Muscle layer of colon (tissue), 2 donors: ENCODE results near the gene PLAGL1.
"Not testable (repeated sequence)": the region's sequence is repeated elsewhere in the genome, so short reads cannot be mapped to it uniquely, and the experiment has no call there.

ENCODE experiments used
- H3K27ac ChIP-seq: one replicate; pipeline ENCODE4 v1.7.0; 2013; ENCODE audit warnings: low read depth, mild to moderate bottlenecking, low read length, moderate library complexity
- H3K27me3 ChIP-seq, 2 donors: one replicate each; pipeline ENCODE4 v1.7.0; 2013; ENCODE audit warnings: low read length in 2 of 2, mild to moderate bottlenecking in 2 of 2; ENCODE audit not compliant: insufficient read depth in 2 of 2, control insufficient read depth in 1 of 2
- H3K36me3 ChIP-seq: one replicate; pipeline ENCODE4 v1.7.0; 2013; ENCODE audit warnings: mild to moderate bottlenecking, low read length; ENCODE audit not compliant: insufficient read depth
- H3K4me1 ChIP-seq: one replicate; pipeline ENCODE4 v1.7.0; 2013; ENCODE audit warnings: mild to moderate bottlenecking, low read length; ENCODE audit not compliant: insufficient read depth
- H3K4me3 ChIP-seq, 2 donors: one replicate each; pipeline ENCODE4 v1.7.0; 2013; ENCODE audit warnings: low read length in 2 of 2, low read depth in 1 of 2, mild to moderate bottlenecking in 1 of 2, moderate library complexity in 1 of 2
- H3K9ac ChIP-seq: one replicate; pipeline ENCODE4 v1.7.0; 2013; ENCODE audit warnings: low read length
- H3K9me3 ChIP-seq: one replicate; pipeline ENCODE4 v1.7.0; 2013; ENCODE audit warnings: mild to moderate bottlenecking, low read length
- donor health status: abdominal sarcoma.
- donor health status: Adenocarcinoma of cecum.

The PLAGL1 gene

GRCh38 chr6:144033816-144034735, 26.0 kb upstream of the PLAGL1 start:
- Histone ChIP-seq H3K9me3 (no peaks in the 10 kb centered on the region), H3K36me3 (no peaks in the 10 kb centered on the region), H3K27me3 (no peaks in the 10 kb centered on the region), H3K4me1 (no peaks in the 10 kb centered on the region), H3K4me3 (no peak overlapping the region), H3K27ac (no peak overlapping the region), H3K9ac (no peak overlapping the region)

GRCh38 chr6:144029452-144029851, 21.4 kb upstream of the PLAGL1 start:
- no peaks in the 10 kb centered on the region for H3K9me3 ChIP-seq
- no peaks in the 10 kb centered on the region for H3K4me1 ChIP-seq
- no peaks in the 10 kb centered on the region for H3K36me3 ChIP-seq
- no peak overlapping the region for H3K27ac ChIP-seq
- H3K27me3 ChIP-seq = no peaks in the 10 kb centered on the region
- no peak overlapping the region for H3K4me3 ChIP-seq
- H3K9ac ChIP-seq = no peak overlapping the region

GRCh38 chr6:144027932-144028587, 20.0 kb upstream of the PLAGL1 start:
- H3K4me1 ChIP-seq = no peaks in the 10 kb centered on the region
- H3K27ac ChIP-seq = no peak overlapping the region
- no peaks in the 10 kb centered on the region for H3K9me3 ChIP-seq
- H3K9ac ChIP-seq = no peak overlapping the region
- H3K4me3 ChIP-seq = no peak overlapping the region
- H3K27me3 ChIP-seq = no peaks in the 10 kb centered on the region
- H3K36me3 ChIP-seq = no peaks in the 10 kb centered on the region

GRCh38 chr6:144023216-144023615, 15.2 kb upstream of the PLAGL1 start:
- H3K9me3 ChIP-seq = no peaks in the 10 kb centered on the region
- no peak overlapping the region for H3K9ac ChIP-seq
- H3K4me1 ChIP-seq = no peaks in the 10 kb centered on the region
- H3K27ac ChIP-seq = no peak overlapping the region
- no peaks in the 10 kb centered on the region for H3K36me3 ChIP-seq
- no peaks in the 10 kb centered on the region for H3K27me3 ChIP-seq
- H3K4me3 ChIP-seq = no peak overlapping the region

- no peaks in the 10 kb centered on the region for H3K4me1 ChIP-seq
- no peak overlapping the region for H3K9ac ChIP-seq
- H3K9me3 ChIP-seq = no peaks in the 10 kb centered on the region
- no peak overlapping the region for H3K27ac ChIP-seq
- H3K27me3 ChIP-seq = no peaks in the 10 kb centered on the region
- no peaks in the 10 kb centered on the region for H3K36me3 ChIP-seq
- no peak overlapping the region for H3K4me3 ChIP-seq
Observed at GRCh38 chr6:144019929-144020328, 11.9 kb upstream of the PLAGL1 start.

- Histone ChIP-seq H3K9ac (no peak overlapping the region), H3K36me3 (no peaks in the 10 kb centered on the region), H3K4me3 (no peak overlapping the region), H3K4me1 (no peaks in the 10 kb centered on the region), H3K27ac (no peak overlapping the region), H3K9me3 (no peaks in the 10 kb centered on the region), H3K27me3 (no peaks in the 10 kb centered on the region)
Observed at GRCh38 chr6:144017166-144018094, 9.4 kb upstream of the PLAGL1 start.

- no peaks in the 10 kb centered on the region for H3K9me3 ChIP-seq
- H3K27me3 ChIP-seq = no peaks in the 10 kb centered on the region
- no peak overlapping the region for H3K9ac ChIP-seq
- H3K4me1 ChIP-seq = no peaks in the 10 kb centered on the region
- no peak overlapping the region for H3K27ac ChIP-seq
- no peak overlapping the region for H3K4me3 ChIP-seq
- H3K36me3 ChIP-seq = no peaks in the 10 kb centered on the region
Observed at GRCh38 chr6:144013486-144013909, 5.4 kb upstream of the PLAGL1 start.

GRCh38 chr6:144012534-144012933, 4.5 kb upstream of the PLAGL1 start:
- H3K9me3 ChIP-seq = no peaks in the 10 kb centered on the region
- no peaks in the 10 kb centered on the region for H3K27me3 ChIP-seq
- no peaks in the 10 kb centered on the region for H3K4me1 ChIP-seq
- H3K36me3 ChIP-seq = no peaks in the 10 kb centered on the region
- no peak overlapping the region for H3K27ac ChIP-seq
- H3K9ac ChIP-seq = no peak overlapping the region
- no peak overlapping the region for H3K4me3 ChIP-seq

- not testable (repeated sequence) for H3K9ac ChIP-seq, H3K9me3 ChIP-seq, H3K4me3 ChIP-seq, H3K36me3 ChIP-seq, H3K4me1 ChIP-seq, H3K27ac ChIP-seq, H3K27me3 ChIP-seq
Observed at GRCh38 chr6:144009628-144010027, 1.6 kb upstream of the PLAGL1 start.

- Histone ChIP-seq H3K27ac (peak overlapping the region; percentile 44), H3K4me1 (no peaks in the 10 kb centered on the region), H3K4me3 (no peak overlapping the region), H3K9me3 (no peaks in the 10 kb centered on the region), H3K27me3 (no peaks in the 10 kb centered on the region), H3K36me3 (no peaks in the 10 kb centered on the region), H3K9ac (no peak overlapping the region)
Observed at GRCh38 chr6:144008846-144009245, 787 bp upstream of the PLAGL1 start.

GRCh38 chr6:144007478-144008119, 460 bp downstream of the PLAGL1 start:
- Histone ChIP-seq H3K9ac (no peak overlapping the region), H3K9me3 (no peaks in the 10 kb centered on the region), H3K27me3 (no peaks in the 10 kb centered on the region), H3K36me3 (no peaks in the 10 kb centered on the region), H3K27ac (peak overlapping the region; percentile 44), H3K4me3 (peak overlapping the region; percentile 40 to 50), H3K4me1 (no peaks in the 10 kb centered on the region)
